ENCODE results near the gene PLCL1. TPM values are rescaled to one million over a fixed set of nuclear protein-coding genes. Genes with fewer than 3 reads are reported as not detected.

PLCL1 gene
- total and polyA plus RNA-seq, 2 donors from 2014 or later, result 13.6 to 14.7 TPM

DNA sequence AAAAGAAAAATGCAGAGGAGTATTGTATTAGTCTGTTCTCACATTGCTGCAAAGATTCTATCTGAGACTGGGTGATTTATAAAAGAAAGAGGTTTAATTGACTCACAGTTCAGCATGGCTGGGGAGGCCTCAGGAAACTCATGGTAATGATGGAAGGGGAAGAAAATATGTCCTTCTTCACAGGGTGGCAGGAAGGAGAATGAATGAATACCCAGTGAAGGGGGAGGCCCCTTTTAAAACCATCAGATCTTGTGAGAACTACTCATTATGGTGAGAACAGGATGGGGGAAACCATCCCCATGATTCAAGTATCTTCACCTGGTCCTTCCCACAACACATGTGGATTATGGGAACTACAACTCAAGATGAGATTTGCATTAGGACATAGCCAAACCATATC is 9.1 kb upstream of the PLCL1 start:
- Histone ChIP-seq H3K4me3 (ENCODE audit: low read length in 3 of 3) (no peak overlapping the region), H3K9ac (ENCODE audit: low read length in 3 of 3) (no peak overlapping the region), H3K36me3 (ENCODE audit: control insufficient read depth in 2 of 3, insufficient read depth in 3 of 3, low read length in 3 of 3) (no peaks in the 10 kb centered on the region), H3K27ac (ENCODE audit: low read depth in 2 of 2, low read length in 2 of 2) (no peak overlapping the region), H3K27me3 (ENCODE audit: control insufficient read depth, insufficient read depth, low read length) (no peaks in the 10 kb centered on the region), H3K4me1 (ENCODE audit: control insufficient read depth in 2 of 3, insufficient read depth in 2 of 3, low read depth in 1 of 3, low read length in 3 of 3) (no peaks in the 10 kb centered on the region), H3K9me3 (ENCODE audit: control insufficient read depth in 2 of 3, insufficient read depth in 1 of 3, low read length in 3 of 3) (no peaks in the 10 kb centered on the region)
- TF ChIP-seq, protein P1, sequence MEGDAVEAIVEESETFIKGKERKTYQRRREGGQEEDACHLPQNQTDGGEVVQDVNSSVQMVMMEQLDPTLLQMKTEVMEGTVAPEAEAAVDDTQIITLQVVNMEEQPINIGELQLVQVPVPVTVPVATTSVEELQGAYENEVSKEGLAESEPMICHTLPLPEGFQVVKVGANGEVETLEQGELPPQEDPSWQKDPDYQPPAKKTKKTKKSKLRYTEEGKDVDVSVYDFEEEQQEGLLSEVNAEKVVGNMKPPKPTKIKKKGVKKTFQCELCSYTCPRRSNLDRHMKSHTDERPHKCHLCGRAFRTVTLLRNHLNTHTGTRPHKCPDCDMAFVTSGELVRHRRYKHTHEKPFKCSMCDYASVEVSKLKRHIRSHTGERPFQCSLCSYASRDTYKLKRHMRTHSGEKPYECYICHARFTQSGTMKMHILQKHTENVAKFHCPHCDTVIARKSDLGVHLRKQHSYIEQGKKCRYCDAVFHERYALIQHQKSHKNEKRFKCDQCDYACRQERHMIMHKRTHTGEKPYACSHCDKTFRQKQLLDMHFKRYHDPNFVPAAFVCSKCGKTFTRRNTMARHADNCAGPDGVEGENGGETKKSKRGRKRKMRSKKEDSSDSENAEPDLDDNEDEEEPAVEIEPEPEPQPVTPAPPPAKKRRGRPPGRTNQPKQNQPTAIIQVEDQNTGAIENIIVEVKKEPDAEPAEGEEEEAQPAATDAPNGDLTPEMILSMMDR (IDR thresholded peaks at IDR 0.05; ENCODE audit: borderline replicate concordance, extremely low read depth, insufficient read depth), result no peak
- DNase-seq (no peak), FAIRE-seq (no peak)
- intact Hi-C loops (cut with DNase I), result loop anchor here (10.0 kb wide), 1 partner anchor 500 kb away; no protein-coding TSS in a partner anchor

DNA sequence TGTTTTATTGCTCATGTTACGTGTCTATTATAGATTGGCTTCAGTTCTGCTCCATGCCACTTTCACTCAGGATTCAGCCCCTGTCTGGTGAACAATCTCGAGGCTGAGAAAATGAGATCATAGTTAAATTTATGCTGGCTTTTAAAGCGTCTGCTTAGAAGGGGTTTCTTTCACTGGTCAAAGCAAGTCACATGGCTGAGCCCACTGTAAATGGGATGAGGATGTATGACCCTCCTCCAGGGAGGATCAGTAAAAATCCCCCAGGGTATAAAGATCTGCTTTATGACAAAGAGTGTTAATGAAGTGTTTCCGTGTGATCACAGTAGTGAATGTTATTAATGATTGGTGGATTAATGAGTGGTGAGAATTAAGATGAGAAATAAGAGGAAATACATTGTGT is 6.2 kb upstream of the PLCL1 start:
- H3K27ac ChIP-seq (ENCODE audit: low read depth in 2 of 2, low read length in 2 of 2), result no peak overlapping the region
- TF ChIP-seq, protein P1 (IDR thresholded peaks at IDR 0.05; ENCODE audit: borderline replicate concordance, extremely low read depth, insufficient read depth), result no peak
- no peaks in the 10 kb centered on the region for H3K9me3 ChIP-seq (ENCODE audit: control insufficient read depth in 2 of 3, insufficient read depth in 1 of 3, low read length in 3 of 3)
- H3K9ac ChIP-seq (ENCODE audit: low read length in 3 of 3), result no peak overlapping the region
- peak in 1 of 5 donors; percentile 9 for DNase-seq
- no peak overlapping the region for H3K4me3 ChIP-seq (ENCODE audit: low read length in 3 of 3)
- intact Hi-C loops (cut with DNase I), result loop anchor here (10.0 kb wide), 1 partner anchor 497 kb away; no protein-coding TSS in a partner anchor
- H3K4me1 ChIP-seq (ENCODE audit: control insufficient read depth in 2 of 3, insufficient read depth in 2 of 3, low read depth in 1 of 3, low read length in 3 of 3), result no peaks in the 10 kb centered on the region
- FAIRE-seq, result no peak
- H3K27me3 ChIP-seq (ENCODE audit: control insufficient read depth, insufficient read depth, low read length), result no peaks in the 10 kb centered on the region
- H3K36me3 ChIP-seq (ENCODE audit: control insufficient read depth in 2 of 3, insufficient read depth in 3 of 3, low read length in 3 of 3), result no peaks in the 10 kb centered on the region

DNA sequence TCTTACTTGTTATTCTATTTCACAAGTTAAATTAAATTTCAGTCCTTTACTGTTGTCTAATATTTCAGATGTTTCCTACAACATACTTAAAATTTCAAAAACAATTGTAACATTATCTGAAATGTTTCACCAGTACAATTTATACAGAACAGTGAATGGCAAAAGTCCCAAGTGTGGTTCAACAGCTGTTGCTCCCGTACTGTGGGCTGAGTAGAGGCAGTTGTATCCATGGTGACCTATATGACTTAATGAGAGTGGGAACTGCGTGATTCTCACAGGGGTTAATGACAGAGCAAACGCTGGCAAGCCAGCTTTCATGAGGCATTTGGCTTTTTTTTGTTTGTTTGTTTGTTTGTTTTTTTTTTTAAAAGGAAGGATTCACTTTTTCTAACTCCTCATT is 5.3 kb upstream of the PLCL1 start:
- TF ChIP-seq, protein P1 (IDR thresholded peaks at IDR 0.05; ENCODE audit: borderline replicate concordance, extremely low read depth, insufficient read depth), result no peak
- Histone ChIP-seq H3K4me3 (ENCODE audit: low read length in 3 of 3) (no peak overlapping the region), H3K27me3 (ENCODE audit: control insufficient read depth, insufficient read depth, low read length) (no peaks in the 10 kb centered on the region), H3K27ac (ENCODE audit: low read depth in 2 of 2, low read length in 2 of 2) (no peak overlapping the region), H3K9me3 (ENCODE audit: control insufficient read depth in 2 of 3, insufficient read depth in 1 of 3, low read length in 3 of 3) (no peaks in the 10 kb centered on the region), H3K36me3 (ENCODE audit: control insufficient read depth in 2 of 3, insufficient read depth in 3 of 3, low read length in 3 of 3) (no peaks in the 10 kb centered on the region), H3K9ac (ENCODE audit: low read length in 3 of 3) (no peak overlapping the region), H3K4me1 (ENCODE audit: control insufficient read depth in 2 of 3, insufficient read depth in 2 of 3, low read depth in 1 of 3, low read length in 3 of 3) (peaks cover 0 to 6% (median 2%) of the 10 kb centered on the region in 3 donors)
- no peak for FAIRE-seq
- intact Hi-C loops (cut with DNase I), result loop anchor here (10.0 kb wide), 1 partner anchor 496 kb away; no protein-coding TSS in a partner anchor
- DNase-seq, result no peak

DNA sequence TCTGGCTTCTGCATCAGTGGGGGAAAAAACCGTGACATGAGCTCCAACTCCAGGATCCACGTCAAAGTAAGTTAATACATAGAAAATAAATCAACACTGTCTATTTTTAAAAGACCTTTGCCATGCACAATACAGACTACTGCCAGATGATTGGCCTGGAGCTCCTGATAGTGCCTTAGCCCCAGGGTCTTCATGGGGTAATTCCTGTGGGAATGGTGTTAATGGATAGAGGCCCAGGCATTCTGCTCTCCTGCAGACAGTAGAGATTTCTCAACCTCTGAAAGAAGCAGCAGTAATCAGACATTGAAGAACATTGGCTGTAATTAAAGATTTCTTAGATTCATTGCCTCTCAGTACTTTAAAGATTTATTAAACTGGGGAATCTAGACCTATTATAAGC is 4.3 kb upstream of the PLCL1 start:
- H3K9ac ChIP-seq (ENCODE audit: low read length in 3 of 3), result no peak overlapping the region
- no peak for FAIRE-seq
- no peak overlapping the region for H3K27ac ChIP-seq (ENCODE audit: low read depth in 2 of 2, low read length in 2 of 2)
- intact Hi-C loops (cut with DNase I), result loop anchor here (5.0 kb wide), 1 partner anchor 327 kb away; no protein-coding TSS in a partner anchor
- TF ChIP-seq, protein P1 (IDR thresholded peaks at IDR 0.05; ENCODE audit: borderline replicate concordance, extremely low read depth, insufficient read depth), result no peak
- no peak overlapping the region for H3K4me3 ChIP-seq (ENCODE audit: low read length in 3 of 3)
- H3K27me3 ChIP-seq (ENCODE audit: control insufficient read depth, insufficient read depth, low read length), result no peaks in the 10 kb centered on the region
- peaks cover 0 to 6% (median 2%) of the 10 kb centered on the region in 3 donors for H3K4me1 ChIP-seq (ENCODE audit: control insufficient read depth in 2 of 3, insufficient read depth in 2 of 3, low read depth in 1 of 3, low read length in 3 of 3)
- no peak for DNase-seq
- no peaks in the 10 kb centered on the region for H3K36me3 ChIP-seq (ENCODE audit: control insufficient read depth in 2 of 3, insufficient read depth in 3 of 3, low read length in 3 of 3)
- H3K9me3 ChIP-seq (ENCODE audit: control insufficient read depth in 2 of 3, insufficient read depth in 1 of 3, low read length in 3 of 3), result no peaks in the 10 kb centered on the region

Data from kidney (tissue), 14 donors.